GM21515 (cell line): ENCODE measurements around the gene FBXL22.
"Not testable (repeated sequence)": the region's sequence is repeated elsewhere in the genome, so short reads cannot be mapped to it uniquely, and the experiment has no call there.

Experiments
- ATAC-seq: cut with Tn5 transposase; IDR thresholded peaks from one replicate; pipeline ENCODE4 v1.9.1; 2021; ENCODE audit not compliant: unreplicated experiment

The FBXL22 gene

GRCh38 chr15:63611177-63611576 is 14.0 kb downstream of the FBXL22 start:
- ATAC-seq, result no peak

- ATAC-seq, result no peak
Observed at GRCh38 chr15:63612300-63612699, 15.1 kb downstream of the FBXL22 start.

- ATAC-seq, result no peak
Observed at GRCh38 chr15:63615935-63616334, 18.7 kb downstream of the FBXL22 start.

- not testable (repeated sequence) for ATAC-seq
Observed at GRCh38 chr15:63617147-63617546, 20.0 kb downstream of the FBXL22 start.

- not testable (repeated sequence) for ATAC-seq
Observed at GRCh38 chr15:63617627-63618026, 20.4 kb downstream of the FBXL22 start.

- ATAC-seq, result not testable (repeated sequence)
Observed at GRCh38 chr15:63620760-63621159, 23.6 kb downstream of the FBXL22 start.

- no peak for ATAC-seq
Observed at GRCh38 chr15:63623232-63623969, 26.2 kb downstream of the FBXL22 start.

GRCh38 chr15:63626955-63627354 is 29.8 kb downstream of the FBXL22 start:
- ATAC-seq, result no peak

- ATAC-seq, result no peak
Observed at GRCh38 chr15:63628123-63628822, 31.1 kb downstream of the FBXL22 start.

GRCh38 chr15:63630036-63630751 is 33.0 kb downstream of the FBXL22 start:
- ATAC-seq, result no peak

GRCh38 chr15:63633312-63633711 is 36.1 kb downstream of the FBXL22 start:
- no peak for ATAC-seq

- no peak for ATAC-seq
Observed at GRCh38 chr15:63634154-63634553, 37.0 kb downstream of the FBXL22 start.

- no peak for ATAC-seq
Observed at GRCh38 chr15:63636518-63637061, 39.4 kb downstream of the FBXL22 start.

GRCh38 chr15:63638839-63639238 is 41.7 kb downstream of the FBXL22 start:
- ATAC-seq, result no peak

- no peak for ATAC-seq
Observed at GRCh38 chr15:63640146-63640545, 43.0 kb downstream of the FBXL22 start.
